GM19395 (cell line): Measurements from ENCODE around the gene LILRB3.
"Not testable (repeated sequence)": the region's sequence is repeated elsewhere in the genome, so short reads cannot be mapped to it uniquely, and the experiment has no call there.

Source experiments
- ATAC-seq: cut with Tn5 transposase; IDR thresholded peaks from one replicate; pipeline ENCODE4 v1.9.1; 2021; ENCODE audit warnings: mild to moderate bottlenecking, moderate library complexity; ENCODE audit not compliant: unreplicated experiment

Gene LILRB3

GRCh38 chr19:54243809-54244208, 21.0 kb upstream of the LILRB3 start:
- ATAC-seq, result not testable (repeated sequence)

DNA sequence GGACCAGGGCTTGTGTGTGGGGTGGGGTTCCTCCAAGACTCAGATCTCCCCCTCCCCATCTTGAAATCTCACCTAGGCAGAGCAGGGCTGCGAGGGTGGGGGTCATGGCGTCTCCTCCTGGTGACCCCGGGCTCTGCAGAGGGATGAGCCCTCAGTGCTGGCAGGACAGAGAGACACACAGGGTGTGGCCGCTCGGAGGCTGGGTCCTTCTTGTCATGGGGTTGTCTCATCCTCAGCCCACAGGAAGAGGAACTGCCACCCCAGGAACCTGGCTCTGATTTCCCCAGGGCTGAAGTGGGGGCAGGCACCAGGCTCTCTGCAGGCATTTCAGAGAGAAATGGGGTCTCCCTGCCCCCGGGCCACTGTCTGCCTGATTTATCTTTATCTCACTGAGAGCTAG, 19.8 kb upstream of the LILRB3 start, which contains the start of gene LILRA6:
Gene LILRA6, minus strand, starts transcription at position 145 of the 400 bp plus-strand sequence.
- ATAC-seq, result not testable (repeated sequence)

GRCh38 chr19:54242234-54242633, 19.4 kb upstream of the LILRB3 start:
- not testable (repeated sequence) for ATAC-seq

- ATAC-seq, result not testable (repeated sequence)
Observed at GRCh38 chr19:54240372-54241336, 17.8 kb upstream of the LILRB3 start.

DNA sequence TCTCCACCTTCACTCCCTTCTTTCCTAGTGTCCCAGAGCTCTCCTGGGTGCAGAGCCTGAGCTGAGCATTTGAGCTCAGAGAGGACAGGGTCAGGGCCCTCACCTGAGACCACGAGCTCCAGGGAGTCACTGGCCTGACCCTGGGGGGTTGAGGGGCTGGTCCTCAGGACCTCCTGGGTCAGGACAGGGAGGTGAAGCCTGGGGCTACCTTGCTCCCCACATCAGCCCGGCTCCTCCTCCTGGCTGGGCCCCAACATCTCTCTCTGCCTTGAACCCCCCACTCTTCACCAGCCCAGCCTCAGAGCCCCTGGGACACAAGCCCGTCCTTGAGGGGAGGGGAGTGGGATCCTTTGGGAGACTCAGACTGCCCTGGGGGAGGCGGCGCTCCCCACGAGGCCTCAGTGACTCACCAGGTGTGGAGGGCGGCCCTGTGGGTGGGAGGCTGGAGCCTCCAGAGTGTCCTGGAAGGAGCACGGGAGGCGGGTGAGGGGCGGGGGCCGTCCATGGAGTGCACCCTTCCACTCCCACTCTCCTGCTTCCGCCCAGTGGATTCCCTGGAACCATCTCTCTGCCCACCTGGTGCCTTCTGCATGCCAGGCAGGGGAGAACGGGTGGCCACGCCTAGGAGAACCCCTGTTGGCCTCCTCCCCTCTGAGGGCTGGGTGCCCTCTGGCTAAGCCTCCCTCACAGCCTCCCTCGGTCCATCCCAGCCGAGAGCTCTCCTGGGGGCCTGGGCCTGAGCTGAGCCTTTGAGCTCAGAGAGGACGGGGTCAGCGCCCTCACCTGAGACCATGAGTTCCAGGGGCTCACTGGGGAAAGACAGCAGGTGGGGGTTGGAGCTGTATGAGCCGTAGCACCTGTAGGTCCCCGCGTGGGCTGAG, 16.9 kb upstream of the LILRB3 start:
- not testable (repeated sequence) for ATAC-seq

GRCh38 chr19:54233941-54234340, 11.1 kb upstream of the LILRB3 start:
- ATAC-seq, result no peak

- no peak for ATAC-seq
Observed at GRCh38 chr19:54231077-54231931, 8.5 kb upstream of the LILRB3 start.

- ATAC-seq, result no peak
Observed at GRCh38 chr19:54230031-54230430, 7.2 kb upstream of the LILRB3 start.

GRCh38 chr19:54229146-54229545, 6.3 kb upstream of the LILRB3 start:
- no peak for ATAC-seq

DNA sequence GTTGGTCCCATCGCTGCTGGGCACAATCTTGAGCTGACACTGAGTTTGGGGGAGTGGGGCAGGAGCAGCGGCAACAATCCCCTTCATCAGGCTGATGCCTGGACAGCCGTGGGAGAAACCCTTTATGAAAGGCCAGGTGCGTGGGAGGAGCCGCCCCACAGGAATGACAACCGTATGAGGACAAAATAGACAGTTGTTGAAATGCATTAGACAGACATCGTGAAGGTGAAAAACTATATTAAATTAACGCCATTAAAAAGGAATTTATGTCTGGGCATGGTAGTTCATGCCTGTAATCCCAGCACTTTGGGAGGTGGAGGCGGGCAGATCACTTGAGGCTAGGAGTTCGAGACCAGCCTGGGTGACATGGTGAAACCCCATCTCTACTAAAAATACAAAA, 1.8 kb upstream of the LILRB3 start:
- not testable (repeated sequence) for ATAC-seq

DNA sequence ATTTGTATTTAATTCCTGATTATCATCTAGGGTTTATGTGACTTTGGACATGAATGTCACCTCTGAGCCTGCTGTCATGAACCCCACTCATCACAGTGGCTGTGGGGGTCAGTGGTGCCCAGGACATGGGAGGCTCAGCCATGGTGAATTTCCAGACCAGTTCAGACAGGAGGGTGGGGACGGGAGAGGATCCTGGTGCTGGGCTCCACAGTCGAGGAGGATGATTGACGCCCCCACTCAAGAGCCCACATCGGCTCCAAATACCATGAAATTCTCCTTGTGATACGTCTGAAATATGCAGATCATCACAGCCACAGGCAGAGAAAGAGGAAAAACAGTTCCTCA, 1.1 kb upstream of the LILRB3 start:
- ATAC-seq, result not testable (repeated sequence)

- ATAC-seq, result not testable (repeated sequence)
Observed at GRCh38 chr19:54223277-54223936, 600 bp upstream of the LILRB3 start.

DNA sequence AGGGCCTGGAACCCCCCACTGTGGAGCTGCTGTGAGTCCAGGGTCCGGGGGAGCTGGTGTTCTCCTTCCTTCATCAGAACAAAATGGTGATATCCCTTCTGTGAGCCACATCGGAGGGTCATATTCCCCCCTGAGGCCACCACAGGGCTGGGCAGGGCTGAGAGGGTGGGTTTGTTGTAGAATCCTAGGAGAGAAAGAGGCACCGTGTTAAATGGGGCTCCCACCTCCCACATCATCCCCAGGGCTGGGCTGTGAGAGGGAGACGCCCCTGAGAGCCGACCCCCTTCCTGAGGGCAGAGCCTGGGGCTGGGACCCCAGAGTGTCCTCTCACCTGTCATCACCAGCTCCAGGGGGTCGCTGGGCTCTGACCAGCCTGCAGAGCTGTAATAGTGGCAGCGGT, 860 bp downstream of the LILRB3 start:
- not testable (repeated sequence) for ATAC-seq

DNA sequence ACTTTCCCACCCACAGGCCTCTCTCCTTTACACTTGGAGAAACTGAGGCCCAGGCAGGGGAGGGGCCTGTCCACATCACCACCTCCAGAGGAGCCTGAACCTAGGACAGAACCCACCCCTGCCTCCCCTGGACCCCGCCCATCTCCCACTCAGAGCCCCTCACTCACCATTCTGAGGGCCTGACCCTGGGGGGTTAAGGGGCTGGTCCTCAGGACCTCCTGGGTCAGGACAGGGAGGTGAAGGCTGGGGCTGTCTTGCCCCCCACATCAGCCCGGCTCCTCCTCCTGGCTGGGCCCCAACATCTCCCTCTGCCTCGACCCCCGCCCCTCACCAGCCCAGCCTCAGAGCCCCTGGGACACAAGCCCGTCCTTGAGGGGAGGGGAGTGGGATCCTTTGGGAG, 3.1 kb downstream of the LILRB3 start:
- not testable (repeated sequence) for ATAC-seq

- no peak for ATAC-seq
Observed at GRCh38 chr19:54218960-54219661, 3.7 kb downstream of the LILRB3 start.

- no peak for ATAC-seq
Observed at GRCh38 chr19:54218259-54218658, 4.5 kb downstream of the LILRB3 start.

GRCh38 chr19:54217517-54218247, 5.1 kb downstream of the LILRB3 start:
- ATAC-seq, result not testable (repeated sequence)

GRCh38 chr19:54216869-54217268, 5.9 kb downstream of the LILRB3 start:
- no peak for ATAC-seq

DNA sequence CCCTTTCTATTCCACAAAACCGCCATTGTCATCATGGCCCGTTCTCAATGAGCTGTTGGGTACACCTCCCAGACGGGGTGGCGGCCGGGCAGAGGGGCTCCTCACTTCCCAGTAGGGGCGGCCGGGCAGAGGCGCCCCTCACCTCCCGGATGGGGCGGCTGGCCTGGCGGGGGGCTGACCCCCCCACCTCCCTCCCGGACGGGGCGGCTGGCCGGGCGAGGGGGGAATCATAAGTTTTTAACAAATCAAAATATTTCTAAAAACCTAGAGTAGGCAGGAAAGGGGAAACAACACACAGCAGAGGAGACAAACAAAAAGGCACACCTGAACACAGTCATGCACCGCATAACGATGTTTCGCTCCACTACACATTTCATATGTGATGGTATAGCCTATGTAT, 8.1 kb downstream of the LILRB3 start:
- not testable (repeated sequence) for ATAC-seq
